Hepatocyte (in vitro differentiated cells): ENCODE data around the gene HECW1.

Experiments
- CTCF ChIP-seq: fragments of 200-600 bp; sonication (generic); IDR thresholded peaks from 2 replicates; pipeline ENCODE4 v1.5.1; 2016; ENCODE audit warnings: antibody characterized with exemption, mild to moderate bottlenecking; ENCODE audit not compliant: poor library complexity
- EZH2 ChIP-seq: fragments of 200-600 bp; sonication (generic); IDR thresholded peaks from 2 replicates; pipeline ENCODE4 v1.6.1; 2016; ENCODE audit warnings: antibody characterized with exemption, mild to moderate bottlenecking, borderline replicate concordance

- TF ChIP-seq CTCF (no peak), EZH2 (no peak)
These were observed 183.0 kb downstream of the HECW1 start for GRCh38 chr7:43295429-43295828.
